MCF 10A (cell line): Measurements from ENCODE around the gene PHLDA2. TPM values are rescaled to one million over a fixed set of nuclear protein-coding genes. Genes with fewer than 3 reads are reported as not detected.

Experiments
- BruUV-seq: library from RNA; stranded (reverse); fragments of 400-500 nt; replicated peaks from 2 replicates; lab custom pipeline; 2021; lab: Mats Ljungman, UMichigan
- CTCF ChIA-PET: fragments of 300-600 bp; sonication (Branson Sonifier 250); formaldehyde crosslinking; extraction: SDS; loops from one replicate; lab custom pipeline; 2021; ENCODE audit warnings: antibody characterized with exemption, inconsistent platforms; lab: Yijun Ruan, JAX
- POLR2A ChIA-PET: fragments of 300-600, 350-650 bp; sonication (Branson Sonifier 250); formaldehyde crosslinking; extraction: SDS; loops from one replicate; lab custom pipeline; 2020; ENCODE audit warnings: antibody characterized with exemption, inconsistent platforms; lab: Yijun Ruan, JAX
- DNase-seq: peaks from one replicate; pipeline ENCODE4 v3.0.0-alpha.2; 2018; ENCODE audit not compliant: unreplicated experiment
- H3K27ac Mint-ChIP-seq: one replicate; pipeline ENCODE4 v1.8.0; 2022; ENCODE audit warnings: mild to moderate bottlenecking, low read depth, mixed read lengths; ENCODE audit not compliant: unreplicated experiment
- H3K27me3 Mint-ChIP-seq: one replicate; pipeline ENCODE4 v1.8.0; 2022; ENCODE audit warnings: mixed read lengths; ENCODE audit not compliant: insufficient read depth, unreplicated experiment
- H3K36me3 Mint-ChIP-seq: one replicate; pipeline ENCODE4 v1.8.0; 2022; ENCODE audit warnings: mild to moderate bottlenecking, moderate library complexity, mixed read lengths; ENCODE audit not compliant: insufficient read depth, unreplicated experiment
- H3K4me1 Mint-ChIP-seq: one replicate; pipeline ENCODE4 v1.8.0; 2022; ENCODE audit warnings: mixed read lengths; ENCODE audit not compliant: insufficient read depth, unreplicated experiment
- H3K4me3 Mint-ChIP-seq: one replicate; pipeline ENCODE4 v1.8.0; 2022; ENCODE audit warnings: mild to moderate bottlenecking, moderate library complexity, mixed read lengths; ENCODE audit not compliant: unreplicated experiment
- H3K9me3 Mint-ChIP-seq: one replicate; pipeline ENCODE4 v1.8.0; 2022; ENCODE audit warnings: mixed read lengths; ENCODE audit not compliant: unreplicated experiment
- CTCF ChIP-seq: fragments of 200-600 bp; IDR thresholded peaks from one replicate; pipeline ENCODE4 v1.8.0; 2022; ENCODE audit warnings: antibody characterized with exemption, mild to moderate bottlenecking; ENCODE audit not compliant: unreplicated experiment
- intact Hi-C: fragments of 100-400 bp; cut with micrococcal nuclease; formaldehyde crosslinking; loops from 2 replicates; pipeline ENCODE4 v1.14.1; 2022
- total RNA-seq: library from RNA; stranded (reverse); gene quantifications from 2 replicates; pipeline ENCODE4 v1.2.3, GENCODE V29; 2022

The PHLDA2 gene
- total RNA-seq, 1 experiment from 2014 or later, result 135 TPM

DNA sequence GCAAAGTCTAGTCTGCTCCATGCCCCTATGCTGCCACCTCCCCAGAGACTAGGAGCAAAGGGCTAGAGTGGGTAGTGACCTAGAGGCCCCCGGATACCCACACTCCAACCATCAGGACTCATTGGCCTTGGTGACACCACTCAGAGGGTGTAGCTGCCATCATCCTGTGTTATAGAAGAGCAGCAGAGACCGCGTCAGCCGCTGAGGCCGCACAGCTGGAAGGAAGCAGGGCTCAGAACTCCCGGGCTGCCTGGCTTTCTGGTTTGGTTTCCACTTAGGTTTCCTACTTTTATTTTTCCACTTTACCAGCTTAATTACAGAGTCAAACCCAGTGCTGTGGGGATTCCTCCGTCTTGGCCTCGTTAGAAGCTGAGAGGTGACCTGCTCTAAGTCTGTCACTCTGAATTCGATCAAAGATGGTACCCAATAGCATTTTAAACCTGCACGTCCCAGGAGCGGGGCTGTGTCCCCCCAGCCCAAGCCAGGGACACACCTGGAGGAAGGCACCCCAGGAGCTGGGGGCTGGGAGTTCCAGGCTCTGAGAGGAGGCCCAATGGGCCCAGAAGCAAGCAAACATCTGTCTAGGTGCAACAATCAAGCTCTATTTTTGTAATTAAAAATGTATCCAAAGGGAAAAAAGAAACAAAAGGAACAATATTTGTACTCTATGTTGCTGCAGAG is 41.6 kb downstream of the PHLDA2 start:
- H3K27me3 Mint-ChIP-seq, result no peaks in the 10 kb centered on the region
- peaks cover 5% of the 10 kb centered on the region for H3K4me1 Mint-ChIP-seq
- POLR2A ChIA-PET, result interaction anchor here (1.1 to 6.9 kb wide), 6 partner anchors 42 to 487 kb away, joined by 4 to 68 read pairs (median 4); partner anchors contain the start of genes PHLDA2 and TSSC4
- H3K36me3 Mint-ChIP-seq, result peaks cover 2% of the 10 kb centered on the region
- no TSS peak for BruUV-seq
- CTCF ChIA-PET, result interaction anchor here (0.6 to 13.1 kb wide), 31 partner anchors 10 to 583 kb away, joined by 3 to 443 read pairs (median 4); partner anchors contain the start of genes PHLDA2 and TSSC4
- H3K4me3 Mint-ChIP-seq, result no peak overlapping the region
- no peak for TF ChIP-seq CTCF
- no peaks in the 10 kb centered on the region for H3K9me3 Mint-ChIP-seq
- DNase-seq, result no peak
- intact Hi-C loops, result loop anchor here (1.0 to 2.0 kb wide), 3 partner anchors 195 to 459 kb away; no protein-coding TSS in a partner anchor
- no peak overlapping the region for H3K27ac Mint-ChIP-seq

- intact Hi-C loops, result no loop called here
- BruUV-seq, result no TSS peak
Observed at GRCh38 chr11:2886936-2887335, 42.3 kb downstream of the PHLDA2 start.

DNA sequence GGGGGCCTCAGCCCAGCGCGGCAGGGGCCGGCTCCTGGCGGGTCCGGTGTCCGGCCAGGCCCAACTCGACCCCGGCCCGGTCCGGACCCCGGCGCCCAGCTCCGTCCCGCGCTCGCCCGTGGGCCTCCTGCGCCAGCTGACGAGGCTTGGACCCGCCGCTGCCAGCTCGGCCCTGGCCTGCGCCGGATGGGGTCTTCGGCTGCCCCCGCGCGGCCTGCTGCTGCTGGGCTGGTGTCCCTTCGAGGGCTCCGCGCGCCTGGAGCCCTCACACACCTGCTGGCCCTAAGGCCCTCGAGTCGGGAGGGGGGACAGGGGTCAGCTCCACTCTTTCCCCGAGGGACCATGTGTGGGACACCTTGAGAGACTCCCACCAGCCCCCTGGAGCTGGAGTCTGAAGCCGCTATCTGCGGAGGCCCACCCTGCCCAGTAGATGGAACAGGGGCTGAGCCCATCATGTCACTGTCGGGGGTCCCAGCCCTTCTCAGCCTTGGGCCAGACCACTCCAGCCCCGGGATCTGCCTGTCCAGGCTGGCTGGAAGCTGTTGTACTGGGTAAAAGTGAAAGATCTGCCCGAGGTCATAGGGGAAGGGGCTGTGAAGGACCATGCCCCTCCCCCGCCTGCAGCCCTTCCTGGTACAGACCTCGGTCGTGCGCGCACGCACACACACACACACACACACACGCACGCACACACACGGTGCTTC is 42.9 kb downstream of the PHLDA2 start:
- Mint-ChIP-seq H3K9me3 (no peaks in the 10 kb centered on the region), H3K36me3 (peaks cover 7% of the 10 kb centered on the region), H3K27me3 (no peaks in the 10 kb centered on the region), H3K27ac (peak overlapping the region; percentile 31), H3K4me3 (no peak overlapping the region), H3K4me1 (no peaks in the 10 kb centered on the region)
- intact Hi-C loops, result no loop called here
- TF ChIP-seq CTCF, result no peak
- ChIA-PET POLR2A (interaction anchor here (2.4 kb wide), 1 partner anchor 353 kb away, joined by 9 read pairs; no protein-coding TSS in a partner anchor), CTCF (interaction anchor here (0.6 to 13.1 kb wide), 5 partner anchors 43 to 589 kb away, joined by 3 to 443 read pairs (median 3); partner anchors contain the start of gene PHLDA2)
- no TSS peak for BruUV-seq
- no peak for DNase-seq

More at GRCh38 chr11:2886936-2887335, 42.3 kb downstream of the PHLDA2 start:
- H3K4me3 Mint-ChIP-seq, result no peak overlapping the region
- no peak for DNase-seq
- ChIA-PET POLR2A (interaction anchor here (1.1 to 6.9 kb wide), 5 partner anchors 42 to 354 kb away, joined by 4 to 68 read pairs (median 5); partner anchors contain the start of gene PHLDA2), CTCF (interaction anchor here (0.6 to 13.1 kb wide), 18 partner anchors 9 to 590 kb away, joined by 3 to 443 read pairs (median 4); partner anchors contain the start of genes PHLDA2 and TSSC4)
- H3K27ac Mint-ChIP-seq, result peak overlapping the region; percentile 31
- H3K9me3 Mint-ChIP-seq, result no peaks in the 10 kb centered on the region
- H3K36me3 Mint-ChIP-seq, result peaks cover 7% of the 10 kb centered on the region
- no peaks in the 10 kb centered on the region for H3K27me3 Mint-ChIP-seq
- peaks cover 4% of the 10 kb centered on the region for H3K4me1 Mint-ChIP-seq
- no peak for TF ChIP-seq CTCF
